A549 (cell line): Measurements from ENCODE around the gene NDUFS2. TPM values are rescaled to one million over a fixed set of nuclear protein-coding genes. Genes with fewer than 3 reads are reported as not detected.

Experiments used
- ATAC-seq, 2 experiments: fragments of 200-7000 bp in 1 of 2; fragments of >200 bp in 1 of 2; cut with Nextera tagmentation in 1 of 2; cut with Tn5 transposase in 1 of 2; 3 replicates each; pipeline versions ENCODE4 v1.8.0 to v1.9.1; 2018 to 2020; ENCODE audit warnings: mild to moderate bottlenecking in 1 of 2, moderate library complexity in 1 of 2
- CTCF ChIA-PET: fragments of 300-600 bp; sonication (Branson Sonifier 250); formaldehyde crosslinking; extraction: SDS; loops from one replicate; lab custom pipeline; 2021; ENCODE audit warnings: antibody characterized with exemption, inconsistent platforms; lab: Yijun Ruan, JAX
- POLR2A ChIA-PET: fragments of 350-600 bp; formaldehyde crosslinking; extraction: SDS; loops from one replicate; lab custom pipeline; 2021; ENCODE audit warnings: antibody characterized with exemption, inconsistent platforms; lab: Yijun Ruan, JAX
- DNase-seq, 2 experiments: peaks; one replicate each; pipeline versions ENCODE4 v3.0.0 to v3.0.0-alpha.2; 2011 to 2016; ENCODE audit warnings: low read depth in 1 of 2, low spot score in 1 of 2
- FAIRE-seq: peaks from 2 replicates; lab custom pipeline; 2011; peaks lifted over from hg19 to GRCh38; lab: Jason Lieb, UNC
- H3K27ac ChIP-seq, 2 experiments: fragments of >200 bp; sonication (Bioruptor Twin); formaldehyde crosslinking; 3 replicates each; pipeline ENCODE4 v1.5.1; 2016 to 2017
- H3K4me1 ChIP-seq: fragments of >200 bp; sonication (Bioruptor Twin); formaldehyde crosslinking; 3 replicates; pipeline ENCODE4 v1.6.1; 2016
- H3K4me2 ChIP-seq: fragments of >200 bp; sonication (Bioruptor Twin); formaldehyde crosslinking; 3 replicates; pipeline ENCODE4 v1.6.1; 2016
- H3K4me3 ChIP-seq: fragments of >200 bp; sonication (Bioruptor Twin); formaldehyde crosslinking; 3 replicates; pipeline ENCODE4 v1.5.1; 2016
- H3K9me3 ChIP-seq: fragments of >200 bp; sonication (Bioruptor Twin); formaldehyde crosslinking; 3 replicates; pipeline ENCODE4 v1.6.1; 2016
- E2F6 ChIP-seq: IDR thresholded peaks from 2 replicates; pipeline ENCODE4 v1.6.1; 2012; ENCODE audit warnings: low read depth, borderline replicate concordance
- FOXS1 ChIP-seq: fragments of 250-450 bp; sonication (Bioruptor Pico); IDR thresholded peaks from 2 replicates; pipeline ENCODE4 v1.5.0; 2020; ENCODE audit warnings: mild to moderate bottlenecking, moderate library complexity
- GATA3 ChIP-seq: IDR thresholded peaks from 2 replicates; pipeline ENCODE4 v1.6.1; 2012; ENCODE audit warnings: borderline replicate concordance
- HMGXB4 ChIP-seq: fragments of 250-450 bp; sonication (Bioruptor Pico); IDR thresholded peaks from 2 replicates; pipeline ENCODE4 v1.5.0; 2021; ENCODE audit warnings: mild to moderate bottlenecking, moderate library complexity, borderline replicate concordance
- HOXA7 ChIP-seq: fragments of 250-450 bp; sonication (Bioruptor Pico); IDR thresholded peaks from 2 replicates; pipeline ENCODE4 v1.5.0; 2020; ENCODE audit warnings: mild to moderate bottlenecking, moderate library complexity
- JUN ChIP-seq, 2 experiments: fragments of >200 bp; sonication (Bioruptor Twin); formaldehyde crosslinking; IDR thresholded peaks; 2 replicates in 1 of 2; 3 replicates in 1 of 2; pipeline ENCODE4 v1.6.1; 2016 to 2017
- MYC ChIP-seq: IDR thresholded peaks from 2 replicates; pipeline ENCODE4 v1.6.1; 2012; ENCODE audit warnings: mild to moderate bottlenecking, inconsistent platforms, low read length, improper control_type of control experiment, borderline replicate concordance
- NFE2L2 ChIP-seq: fragments of 150-350 bp; conservative IDR thresholded peaks from 2 replicates; pipeline ENCODE4 v1.6.1; 2014; ENCODE audit warnings: low read length
- NPAS2 ChIP-seq: fragments of 250-450 bp; sonication (Bioruptor Pico); IDR thresholded peaks from 2 replicates; pipeline ENCODE4 v1.8.0; 2022; ENCODE audit warnings: mild to moderate bottlenecking, moderate library complexity, borderline replicate concordance
- RAD21 ChIP-seq, 2 experiments: fragments of >200 bp in 1 of 2; sonication (Bioruptor Twin) in 1 of 2; formaldehyde crosslinking in 1 of 2; IDR thresholded peaks in 1 of 2; conservative IDR thresholded peaks in 1 of 2; 2 replicates in 1 of 2; 3 replicates in 1 of 2; pipeline ENCODE4 v1.6.1; 2012 to 2018; ENCODE audit warnings: inconsistent platforms in 1 of 2
- RARB ChIP-seq: fragments of 250-450 bp; sonication (Bioruptor Pico); IDR thresholded peaks from 2 replicates; pipeline ENCODE4 v1.8.0; 2021; ENCODE audit warnings: mild to moderate bottlenecking, moderate library complexity
- RCOR1 ChIP-seq: fragments of 150-350 bp; IDR thresholded peaks from 2 replicates; pipeline ENCODE4 v1.6.1; 2014; ENCODE audit warnings: antibody characterized with exemption, low read length, low read depth
- SMC3 ChIP-seq: fragments of >200 bp; sonication (Bioruptor Twin); formaldehyde crosslinking; IDR thresholded peaks from 3 replicates; pipeline ENCODE4 v1.6.1; 2018; ENCODE audit warnings: inconsistent platforms
- USF2 ChIP-seq: fragments of 450-650 bp; IDR thresholded peaks from 2 replicates; pipeline ENCODE4 v1.6.1; 2014; ENCODE audit warnings: antibody characterized with exemption
- ZNF302 ChIP-seq: fragments of 250-450 bp; sonication (Bioruptor Pico); IDR thresholded peaks from 2 replicates; pipeline ENCODE4 v1.9.0; 2021; ENCODE audit warnings: inconsistent platforms, mild to moderate bottlenecking, moderate library complexity
- ZSCAN20 ChIP-seq: fragments of 250-450 bp; sonication (Bioruptor Pico); IDR thresholded peaks from 2 replicates; pipeline ENCODE4 v1.8.0; 2022; ENCODE audit warnings: mild to moderate bottlenecking, moderate library complexity
- WGBS: methylation state at CpG from one replicate; pipeline ENCODE4 v1.1.6; 2017; ENCODE audit errors: missing lambda C conversion rate; 5-methylcytosine and 5-hydroxymethylcytosine counted together
- polyA plus RNA-seq, 4 experiments: library from polyadenylated mRNA; depleted of rRNA in 3 of 4; stranded (reverse); fragments of >200 nt; fragmentation: RNase III in 1 of 4; extraction: RNeasy Plus Mini Kit Qiagen cat#74134 plus additional on column Dnase treatment in 1 of 4; gene quantifications; 2 replicates in 3 of 4; 3 replicates in 1 of 4; pipeline ENCODE4 v1.2.3, GENCODE V29; 2011 to 2017
- TF ChIP-seq, protein P1 (sequence below): IDR thresholded peaks from 2 replicates; pipeline ENCODE4 v1.6.1; 2012

The NDUFS2 gene
- polyA plus RNA-seq, 2 of the 4 experiments (the other 2 are of a cell fraction): 142 to 144 TPM

DNA sequence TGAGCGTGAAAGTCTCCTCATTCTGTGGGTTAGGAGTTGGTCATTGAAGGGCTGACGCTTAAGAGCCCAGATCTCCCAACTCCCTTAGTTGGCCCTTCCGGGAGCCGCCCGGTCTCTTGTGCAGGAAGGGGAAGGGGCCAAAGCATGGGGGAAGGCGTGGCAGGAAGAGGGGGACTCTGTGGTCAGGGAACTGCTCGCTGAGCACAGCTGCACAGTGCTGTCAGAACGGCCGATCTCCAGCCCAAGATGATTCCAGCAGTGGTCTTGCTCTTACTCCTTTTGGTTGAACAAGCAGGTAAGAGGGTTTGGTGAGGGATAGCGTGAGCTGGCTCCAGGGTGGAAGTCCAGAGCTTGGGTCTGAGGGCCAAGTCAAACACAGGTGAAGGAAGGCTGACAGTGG, 12.9 kb downstream of the NDUFS2 start, which contains the start of gene FCER1G:
Gene FCER1G (plus strand): TSS at position 220 of the 400 bp plus-strand sequence. CDS start 27 bp downstream, at position 247.
- no peak for FAIRE-seq
- no peak within 1 kb of the TSS for H3K4me3 ChIP-seq
- no peaks in the 10 kb centered on the region for H3K9me3 ChIP-seq
- H3K4me2 ChIP-seq: no peak within 1 kb of the TSS
- DNase-seq: no peak
- CTCF ChIA-PET: interaction anchor here (1.0 to 20.1 kb wide), 6 partner anchors 8 to 169 kb away, joined by 3 to 319 read pairs (median 34); partner anchors contain the start of genes CFAP126, NDUFS2 and TOMM40L
- no peak for ATAC-seq
- POLR2A ChIA-PET: interaction anchor here (0.6 kb wide), 1 partner anchor 11 kb away, joined by 4 read pairs; the partner anchor contains the start of gene TOMM40L
- H3K4me1 ChIP-seq: no peaks in the 10 kb centered on the region
- 94% methylated on average over 10 of the region's 10 CpGs for WGBS
- no peak for TF ChIP-seq ZNF302 (CRISPR knock-in tag)
- TF ChIP-seq USF2: no peak
- TF ChIP-seq, protein P1, sequence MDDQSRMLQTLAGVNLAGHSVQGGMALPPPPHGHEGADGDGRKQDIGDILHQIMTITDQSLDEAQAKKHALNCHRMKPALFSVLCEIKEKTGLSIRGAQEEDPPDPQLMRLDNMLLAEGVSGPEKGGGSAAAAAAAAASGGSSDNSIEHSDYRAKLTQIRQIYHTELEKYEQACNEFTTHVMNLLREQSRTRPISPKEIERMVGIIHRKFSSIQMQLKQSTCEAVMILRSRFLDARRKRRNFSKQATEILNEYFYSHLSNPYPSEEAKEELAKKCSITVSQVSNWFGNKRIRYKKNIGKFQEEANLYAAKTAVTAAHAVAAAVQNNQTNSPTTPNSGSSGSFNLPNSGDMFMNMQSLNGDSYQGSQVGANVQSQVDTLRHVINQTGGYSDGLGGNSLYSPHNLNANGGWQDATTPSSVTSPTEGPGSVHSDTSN: no peak
- no peak for TF ChIP-seq ZSCAN20 (CRISPR knock-in tag)
- TF ChIP-seq HOXA7 (CRISPR knock-in tag): no peak
- TF ChIP-seq E2F6: no peak
- no peak for TF ChIP-seq JUN (IDR thresholded peaks at IDR 0.05)
- no peak for TF ChIP-seq SMC3
- no peak for TF ChIP-seq RARB
- no peak within 1 kb of the TSS for H3K27ac ChIP-seq

DNA sequence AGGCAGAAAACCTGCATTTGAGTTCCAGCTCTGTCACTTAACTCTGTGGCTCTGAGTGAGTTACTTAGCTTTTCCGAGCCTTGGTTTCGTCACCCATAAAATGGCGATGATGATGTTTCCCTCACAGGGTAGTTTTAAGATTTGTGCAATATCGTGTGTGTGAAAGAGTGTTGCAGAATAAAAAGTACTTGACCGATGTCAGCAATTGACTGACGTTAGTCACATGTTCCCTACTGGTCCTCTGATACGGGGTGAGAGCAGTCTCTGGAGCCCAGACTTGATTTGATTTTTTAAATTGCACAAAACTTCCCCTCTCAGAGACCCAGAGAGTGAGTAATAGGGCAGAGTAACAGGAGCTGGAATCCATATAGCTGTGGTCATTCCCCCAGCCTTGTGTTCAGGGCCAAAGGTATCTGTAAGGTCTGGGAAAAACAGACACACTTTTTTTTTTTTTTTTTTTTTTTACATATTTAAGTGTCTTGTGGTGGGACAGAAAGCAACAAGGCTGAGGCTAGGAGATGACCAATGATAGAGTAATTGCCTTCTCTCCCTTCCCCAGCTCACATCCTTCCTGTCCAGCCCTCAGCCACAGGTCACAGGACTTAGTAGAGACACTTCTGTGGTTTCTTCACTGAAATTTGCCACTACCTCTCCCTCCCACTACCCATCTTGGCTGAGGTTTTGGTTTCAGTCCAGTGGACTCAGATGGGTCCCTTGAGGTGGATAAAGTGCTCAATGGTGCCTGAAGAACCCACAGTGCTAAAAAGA, 15.0 kb downstream of the NDUFS2 start:
- Histone ChIP-seq H3K9me3 (no peaks in the 10 kb centered on the region), H3K4me2 (no peak overlapping the region), H3K4me1 (no peaks in the 10 kb centered on the region), H3K27ac (no peak overlapping the region), H3K4me3 (no peak overlapping the region)
- peak; percentile 29 to 36; a peak in 3 of 6 replicates for ATAC-seq
- 84% methylated on average over 7 of the region's 7 CpGs for WGBS
- ChIA-PET POLR2A (interaction anchor here (1.5 to 1.7 kb wide), 2 partner anchors 8 to 15 kb away, joined by 3 to 5 read pairs; partner anchors contain the start of genes NDUFS2 and TOMM40L), CTCF (interaction anchor here (0.6 to 20.1 kb wide), 6 partner anchors 10 to 167 kb away, joined by 3 to 319 read pairs (median 36); partner anchors contain the start of genes NDUFS2 and TOMM40L)
- no peak for FAIRE-seq
- no peak for TF ChIP-seq MYC
- no peak for TF ChIP-seq NFE2L2
- no peak for TF ChIP-seq RAD21 (conservative IDR thresholded peaks at IDR 0.05 in 1 of 2, IDR thresholded peaks at IDR 0.05 in 1 of 2)
- TF ChIP-seq HOXA7 (CRISPR knock-in tag): no peak
- TF ChIP-seq GATA3: no peak
- TF ChIP-seq NPAS2 (CRISPR knock-in tag): no peak
- no peak for TF ChIP-seq RCOR1
- TF ChIP-seq FOXS1 (CRISPR knock-in tag): no peak
- no peak for TF ChIP-seq HMGXB4 (CRISPR knock-in tag)
- no peak for DNase-seq
